Kasumi-1 (cell line): Measurements from ENCODE around the gene DUSP1.
A peak's percentile ranks its signal among the peaks of the same experiment; 100 is the strongest.
"Not testable (repeated sequence)": the region's sequence is repeated elsewhere in the genome, so short reads cannot be mapped to it uniquely, and the experiment has no call there.

ENCODE experiments used
- DNase-seq, 2 experiments: peaks; one replicate each; lab custom pipeline; 2025; lab: John Stamatoyannopoulos, UW

DUSP1 gene, protein sequence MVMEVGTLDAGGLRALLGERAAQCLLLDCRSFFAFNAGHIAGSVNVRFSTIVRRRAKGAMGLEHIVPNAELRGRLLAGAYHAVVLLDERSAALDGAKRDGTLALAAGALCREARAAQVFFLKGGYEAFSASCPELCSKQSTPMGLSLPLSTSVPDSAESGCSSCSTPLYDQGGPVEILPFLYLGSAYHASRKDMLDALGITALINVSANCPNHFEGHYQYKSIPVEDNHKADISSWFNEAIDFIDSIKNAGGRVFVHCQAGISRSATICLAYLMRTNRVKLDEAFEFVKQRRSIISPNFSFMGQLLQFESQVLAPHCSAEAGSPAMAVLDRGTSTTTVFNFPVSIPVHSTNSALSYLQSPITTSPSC

DNA sequence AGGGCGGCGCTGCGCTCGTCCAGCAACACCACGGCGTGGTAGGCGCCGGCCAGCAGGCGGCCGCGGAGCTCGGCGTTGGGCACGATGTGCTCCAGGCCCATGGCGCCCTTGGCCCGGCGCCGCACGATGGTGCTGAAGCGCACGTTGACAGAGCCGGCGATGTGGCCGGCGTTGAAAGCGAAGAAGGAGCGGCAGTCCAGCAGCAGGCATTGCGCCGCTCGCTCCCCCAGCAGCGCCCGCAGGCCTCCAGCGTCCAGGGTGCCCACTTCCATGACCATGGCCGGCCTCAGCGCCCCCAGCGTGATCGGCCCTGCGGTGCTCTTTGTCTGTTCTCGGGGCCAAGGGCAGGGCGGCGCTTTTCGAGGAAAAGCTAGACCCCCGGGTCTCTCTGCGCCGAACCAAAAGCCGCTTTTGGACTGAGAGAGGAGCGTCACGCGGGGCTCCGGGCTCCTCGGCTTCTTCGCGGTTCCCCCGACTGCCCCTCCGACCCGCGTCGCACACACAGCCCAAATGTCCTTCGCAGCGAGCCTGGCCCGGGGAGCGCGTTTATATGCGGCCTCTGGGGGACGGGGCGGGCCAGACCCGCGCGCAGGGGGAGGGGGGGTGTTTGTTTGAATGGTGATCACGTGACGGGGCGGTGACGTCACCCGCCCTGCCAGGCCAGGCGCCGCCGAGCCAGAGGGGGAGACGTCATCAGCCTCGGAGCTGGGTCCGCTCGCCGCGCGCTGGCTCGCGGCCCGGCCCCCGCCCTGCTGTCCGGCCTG is at the start of gene DUSP1:
Gene DUSP1 (minus strand): TSS at position 521 of the 764 bp plus-strand sequence. CDS start 243 bp downstream, at position 278.
- DNase-seq: peak; percentile 78 to 79

DNA sequence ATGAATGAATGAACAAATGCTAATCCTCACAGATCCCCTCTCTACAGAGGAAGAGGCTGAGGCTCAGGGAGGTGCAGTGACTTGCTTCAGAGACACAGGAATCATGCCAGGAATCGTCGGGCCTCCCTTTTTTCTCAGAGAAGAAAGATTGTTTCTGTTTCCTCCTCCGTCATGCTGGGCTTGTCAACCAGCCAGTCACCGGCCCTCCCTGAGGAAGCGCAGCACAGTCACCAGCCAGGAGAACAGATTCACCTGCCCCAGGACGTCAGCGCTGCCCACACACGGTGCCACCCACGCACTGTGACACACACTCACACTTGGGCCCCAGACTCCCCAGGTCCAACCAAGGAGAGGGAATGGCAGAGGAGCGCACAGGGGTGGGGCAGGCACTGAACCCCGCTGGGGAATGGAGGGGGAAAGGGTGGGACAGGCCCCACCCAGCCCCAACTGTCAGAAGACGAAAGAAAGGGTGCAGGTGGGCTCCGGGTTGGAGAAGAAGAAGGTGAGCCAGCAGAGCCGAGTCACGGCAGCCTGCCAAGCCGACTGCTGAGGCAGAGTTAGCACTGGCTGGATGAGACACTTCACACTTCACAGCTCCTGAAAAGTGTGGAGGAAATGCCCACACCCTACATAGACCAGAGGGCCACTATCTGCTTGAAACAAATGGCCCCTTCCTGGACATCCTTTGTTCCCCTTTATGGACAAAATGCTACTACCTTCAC is 49.2 kb upstream of the DUSP1 start:
- DNase-seq: no peak

DNA sequence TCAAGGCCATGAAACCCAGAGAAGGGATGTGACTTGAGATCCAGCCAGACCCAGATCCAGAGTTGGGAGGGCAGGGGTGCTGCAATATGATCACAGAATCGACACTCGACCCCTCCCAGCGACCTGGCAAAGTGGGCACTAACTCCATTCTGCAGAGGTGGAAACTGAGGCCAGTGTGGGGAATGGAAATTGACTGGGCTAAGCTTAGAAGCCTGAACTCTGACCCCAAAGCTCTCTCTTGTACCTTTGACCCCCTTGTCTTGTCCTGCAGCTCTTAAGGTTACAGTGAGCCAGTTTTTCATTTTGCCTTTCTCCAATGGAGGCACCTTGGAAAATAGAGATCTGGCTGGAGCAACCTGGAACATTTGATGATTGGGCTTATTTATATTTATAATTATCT is 48.6 kb upstream of the DUSP1 start:
- no peak for DNase-seq

DNA sequence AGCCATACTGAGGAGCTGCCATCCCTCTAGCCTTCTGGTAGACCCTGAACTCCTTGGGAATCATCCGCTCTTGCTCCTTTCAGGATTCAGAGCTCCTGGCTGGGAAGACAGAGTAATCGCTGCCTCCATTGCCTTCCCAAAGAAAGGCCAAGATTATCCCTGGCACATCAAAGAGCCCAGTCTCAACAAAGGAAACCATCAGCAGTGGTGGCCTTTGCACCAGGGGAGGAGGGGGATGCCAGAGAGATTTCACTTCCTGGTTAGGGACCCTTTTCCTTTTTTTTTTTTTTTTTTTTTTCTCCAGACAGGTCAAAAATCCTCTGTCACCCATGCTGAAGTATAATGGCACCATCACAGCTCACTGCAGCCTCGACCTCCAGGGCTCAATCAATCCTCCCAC is 47.1 kb upstream of the DUSP1 start:
- no peak for DNase-seq

DNA sequence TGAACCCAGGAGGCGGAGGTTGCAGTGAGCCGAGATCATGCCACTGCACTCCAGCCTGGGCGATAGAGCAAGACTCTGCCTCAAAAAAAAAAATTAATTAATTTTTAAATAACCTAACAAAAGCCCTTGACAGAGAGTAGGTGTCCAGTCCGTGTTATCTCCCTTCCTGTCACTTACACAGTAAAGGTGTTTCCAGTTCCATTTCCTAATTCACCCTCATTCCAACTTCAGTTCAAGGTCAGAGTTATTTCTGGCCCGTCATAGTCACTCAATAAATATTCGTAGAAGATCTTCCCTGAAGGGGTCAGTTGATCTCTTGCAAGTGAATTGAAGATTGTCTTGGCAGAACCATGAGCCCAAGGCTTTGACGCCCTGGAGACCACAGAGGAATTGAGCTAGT is 46.7 kb upstream of the DUSP1 start:
- DNase-seq: no peak

DNA sequence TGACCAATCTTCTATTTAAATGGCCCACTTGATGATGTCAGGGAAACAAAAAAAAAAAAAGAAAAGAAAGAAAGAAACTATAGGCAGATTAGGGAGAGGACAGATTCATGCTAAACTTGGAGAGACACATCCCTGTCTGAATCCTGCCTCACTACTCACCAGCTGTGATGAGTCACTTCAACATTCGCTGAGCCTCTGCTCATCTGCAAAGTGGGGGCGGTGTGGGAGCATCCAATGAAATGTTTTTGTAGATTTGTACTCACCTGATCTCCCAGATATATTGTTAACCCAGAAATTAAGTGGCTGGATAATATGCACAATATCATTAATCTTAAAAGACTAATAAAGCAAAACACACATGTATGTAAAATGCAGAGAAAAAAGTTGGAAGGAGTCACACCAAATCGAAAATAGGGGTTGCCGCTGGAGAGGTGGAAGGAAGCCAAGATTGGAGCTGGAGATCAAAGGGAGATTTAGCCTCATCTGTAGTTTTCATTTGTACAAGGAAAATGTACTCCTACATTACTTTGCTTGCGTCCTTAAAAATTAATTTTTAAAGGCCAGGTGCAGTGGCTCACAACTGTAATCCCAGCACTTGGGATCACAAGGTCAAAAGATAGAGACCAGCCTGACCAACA is 46.0 kb upstream of the DUSP1 start:
- DNase-seq: no peak

DNA sequence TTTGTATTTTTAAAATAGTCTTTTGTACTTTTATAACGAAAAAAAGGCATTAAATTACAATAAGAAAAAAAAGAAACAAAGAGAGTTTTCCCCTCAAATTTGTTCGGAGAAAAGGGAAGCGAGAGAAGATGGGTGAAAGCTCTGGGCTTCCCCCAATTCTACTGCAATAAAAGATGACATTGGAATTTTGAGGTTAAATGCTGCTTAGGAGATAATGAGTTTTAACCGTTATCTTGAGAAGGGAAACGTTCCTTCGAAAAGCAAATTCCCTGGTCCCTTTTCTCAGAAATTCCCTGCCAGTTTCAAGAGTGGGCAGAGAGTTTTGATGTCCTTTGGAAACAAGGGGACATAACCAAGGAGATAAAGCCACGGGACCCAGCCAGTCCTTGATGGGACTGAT is 44.6 kb upstream of the DUSP1 start:
- DNase-seq: no peak

DNA sequence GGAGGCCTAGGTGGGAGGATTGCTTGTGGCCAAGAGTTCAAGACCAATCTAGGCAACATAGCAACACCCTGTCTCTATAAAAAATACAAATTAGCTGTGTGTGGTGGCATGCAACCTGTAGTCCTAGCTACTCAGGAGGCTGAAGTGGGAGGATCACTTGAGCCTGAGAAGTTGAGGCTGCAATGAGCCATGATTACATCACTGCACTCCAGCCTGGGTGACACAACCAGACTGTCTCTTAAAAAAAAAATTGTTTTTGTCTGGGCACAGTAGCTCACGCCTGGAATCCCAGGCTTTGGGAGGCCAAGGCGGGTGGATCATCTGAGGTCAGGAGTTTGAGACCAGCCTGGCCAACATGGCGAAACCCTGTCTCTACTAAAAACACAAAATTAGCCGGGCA is 40.0 kb upstream of the DUSP1 start:
- not testable (repeated sequence) for DNase-seq

DNA sequence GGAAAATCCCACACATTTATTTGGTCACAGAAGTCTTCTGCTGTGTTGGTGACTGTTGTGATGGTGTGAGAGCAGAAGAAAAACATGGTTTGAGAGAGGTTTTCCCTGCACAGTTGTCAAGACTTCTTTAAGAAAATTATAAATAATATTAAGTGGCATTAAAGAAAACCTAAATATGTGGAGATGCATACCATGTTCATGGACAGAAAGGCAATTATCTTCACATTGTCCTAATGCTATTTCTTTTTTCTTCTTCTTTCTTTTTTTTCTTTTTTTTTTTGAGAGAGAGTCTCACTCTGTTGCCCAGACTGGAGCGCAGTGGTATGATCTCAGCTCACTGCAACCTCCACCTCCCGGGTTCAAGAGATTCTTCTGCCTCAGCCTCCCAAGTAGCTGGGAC is 38.8 kb upstream of the DUSP1 start:
- DNase-seq: no peak

DNA sequence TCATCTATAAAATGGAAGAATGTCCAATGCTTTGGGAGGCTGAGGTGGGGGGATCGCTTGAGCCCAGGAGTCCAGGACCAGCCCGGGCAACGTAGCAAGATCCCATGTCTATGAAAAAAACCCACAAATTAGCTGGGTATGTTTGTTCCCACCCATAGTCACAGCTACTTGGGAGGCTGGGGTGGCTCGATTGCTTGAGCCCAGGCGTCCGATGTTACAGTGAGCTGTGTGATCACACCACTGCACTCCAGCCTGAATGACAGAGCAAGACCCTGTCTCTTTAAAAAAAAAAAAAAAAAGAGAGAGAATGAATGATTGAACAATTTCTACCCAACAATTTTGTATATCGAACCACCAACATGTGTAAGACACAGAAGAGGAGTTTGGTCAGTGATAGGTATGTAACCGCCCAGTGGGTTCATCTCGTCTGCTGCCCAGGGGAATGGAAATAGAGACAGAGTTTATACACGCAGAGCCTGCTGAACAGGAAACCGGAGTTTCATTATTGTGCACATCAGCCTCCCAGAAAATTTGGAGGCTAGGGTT is 36.8 kb upstream of the DUSP1 start:
- no peak for DNase-seq

DNA sequence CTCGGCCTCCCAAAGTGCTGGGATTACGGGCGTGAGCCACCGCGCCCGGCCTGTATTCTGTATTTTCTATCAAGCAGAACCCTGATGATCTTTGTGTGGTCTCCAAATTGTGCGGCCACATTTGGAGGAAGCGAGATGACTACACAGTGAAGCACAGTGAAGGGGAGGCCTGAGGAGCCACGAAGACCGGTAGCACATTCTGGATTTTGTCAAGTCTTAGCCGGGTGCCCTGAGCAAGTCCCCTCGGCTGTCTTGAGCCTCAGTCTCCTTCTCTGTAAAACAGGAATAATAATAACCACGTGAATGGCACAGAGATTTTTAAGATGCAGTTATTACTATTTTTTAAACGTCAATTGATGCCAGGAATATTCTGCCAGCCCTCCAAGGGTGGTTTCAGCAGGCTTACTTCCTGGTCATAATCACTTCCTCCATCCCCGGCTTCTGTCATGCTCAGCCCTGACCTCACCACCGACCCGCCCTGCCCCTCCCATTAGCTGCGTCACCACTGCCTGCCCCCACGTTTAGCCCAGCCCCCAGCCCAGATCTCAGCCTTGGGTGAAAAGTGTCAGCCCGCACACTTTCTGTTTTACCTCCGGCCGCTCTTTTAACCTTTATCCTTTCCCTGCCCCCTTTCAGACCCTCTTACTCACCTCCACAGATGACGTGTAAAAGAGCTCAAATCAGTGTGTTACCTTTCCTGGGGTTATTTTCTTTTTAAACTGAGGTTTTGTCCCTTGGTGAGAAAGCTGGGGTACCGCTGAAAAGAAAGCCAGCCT is 36.1 kb upstream of the DUSP1 start:
- DNase-seq: no peak

DNA sequence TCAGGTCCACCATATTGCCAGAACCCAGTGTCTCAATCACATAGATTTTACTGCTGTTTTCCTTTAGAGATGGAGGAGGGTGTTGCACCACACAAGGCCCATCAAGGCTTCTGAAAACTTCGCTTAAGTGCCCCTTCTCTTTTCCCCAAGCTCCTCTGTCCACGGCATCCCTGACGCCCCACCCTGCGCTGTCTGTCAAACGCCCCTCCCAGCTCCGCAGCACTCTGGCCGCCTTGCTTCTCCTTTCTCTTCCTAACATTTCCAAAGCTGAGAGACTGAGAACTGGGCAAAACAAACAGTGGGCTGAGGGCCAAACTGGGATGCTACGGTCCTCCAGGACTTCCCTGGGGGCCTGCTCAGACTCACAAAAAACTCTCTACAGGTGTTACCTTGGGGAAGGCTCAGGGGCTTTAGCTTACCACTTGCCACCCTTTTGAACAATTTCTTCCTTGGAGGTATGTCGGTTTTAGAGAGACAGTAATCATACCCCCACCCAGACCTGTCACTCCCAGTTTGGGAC is 34.8 kb upstream of the DUSP1 start:
- no peak for DNase-seq

DNA sequence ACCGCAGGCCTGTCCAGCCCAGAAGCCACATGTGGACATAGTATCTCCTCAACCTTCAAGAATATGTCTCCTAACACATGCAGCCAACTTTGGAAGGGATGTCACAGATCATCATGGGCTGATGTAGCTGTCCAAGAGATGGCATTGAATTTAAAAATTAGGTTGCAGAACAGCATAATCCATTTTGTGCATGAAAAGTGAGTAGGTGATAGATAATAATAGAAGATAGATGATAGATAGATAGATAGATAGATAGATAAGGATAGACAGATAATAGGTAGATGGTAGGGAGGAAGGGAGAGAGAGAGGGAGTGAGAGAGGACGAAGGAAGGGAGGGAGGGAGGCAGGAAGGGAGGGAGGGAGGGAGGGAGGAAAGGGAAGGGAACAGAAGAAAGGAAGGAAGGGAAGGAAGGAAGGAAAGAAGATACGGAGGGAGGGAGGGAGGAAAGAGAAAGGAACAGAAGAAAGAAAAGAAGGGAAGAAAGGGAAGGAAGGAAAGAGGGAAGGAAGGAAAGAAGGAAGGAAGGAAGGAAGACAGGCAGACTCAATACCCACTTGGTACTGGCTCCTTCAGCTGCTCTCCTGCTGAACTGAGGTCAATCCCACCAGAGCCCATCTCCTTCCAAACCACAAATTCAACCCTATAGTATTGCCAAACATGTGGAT is 34.2 kb upstream of the DUSP1 start:
- DNase-seq: no peak

DNA sequence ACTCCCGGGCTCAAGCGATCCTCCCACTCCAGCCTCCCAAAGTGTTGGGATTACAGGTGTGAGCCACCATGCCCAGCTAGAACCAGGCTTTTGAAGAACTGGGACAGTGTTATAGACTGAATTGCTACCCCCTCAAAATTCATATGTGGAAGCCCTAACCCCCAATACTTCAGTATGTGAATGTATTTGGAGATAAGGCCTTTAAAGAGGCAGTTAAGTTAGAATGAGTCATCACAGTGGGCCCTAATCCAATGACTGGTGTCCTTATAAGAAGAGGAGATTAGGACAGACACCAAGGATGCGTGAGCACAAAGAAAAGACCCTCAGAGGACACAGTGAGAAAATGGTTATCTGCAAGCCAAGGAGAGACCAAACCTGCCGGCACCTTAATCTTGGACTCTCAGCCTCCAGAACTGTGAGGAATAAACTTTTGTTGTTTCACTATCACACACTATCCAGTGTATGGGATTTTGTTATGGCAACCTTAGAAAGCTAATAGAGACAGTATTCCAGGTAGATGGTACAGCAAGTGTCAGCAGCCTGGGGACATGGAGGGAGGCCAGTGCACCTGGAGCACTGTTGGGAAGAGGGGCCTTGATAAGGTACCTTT is 31.7 kb upstream of the DUSP1 start:
- no peak for DNase-seq

DNA sequence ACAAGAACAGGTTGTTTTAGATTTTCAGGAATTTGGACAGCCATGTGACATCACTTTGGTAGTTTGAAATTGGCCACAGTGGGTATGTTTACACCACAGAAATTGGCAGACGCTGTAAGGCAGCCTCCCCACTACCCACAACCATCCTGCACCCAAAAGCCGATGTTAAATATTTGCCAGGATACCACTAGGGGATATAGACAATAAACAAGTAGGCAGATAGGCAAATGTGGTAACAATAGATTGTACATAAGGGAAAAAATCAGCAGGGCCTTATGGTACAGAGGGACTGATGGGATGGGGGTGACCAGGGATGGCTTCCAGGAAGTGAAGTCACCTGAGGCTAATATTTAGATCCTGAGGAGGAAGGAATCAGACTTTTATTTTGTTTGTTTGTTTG is 31.1 kb upstream of the DUSP1 start:
- DNase-seq: no peak

DNA sequence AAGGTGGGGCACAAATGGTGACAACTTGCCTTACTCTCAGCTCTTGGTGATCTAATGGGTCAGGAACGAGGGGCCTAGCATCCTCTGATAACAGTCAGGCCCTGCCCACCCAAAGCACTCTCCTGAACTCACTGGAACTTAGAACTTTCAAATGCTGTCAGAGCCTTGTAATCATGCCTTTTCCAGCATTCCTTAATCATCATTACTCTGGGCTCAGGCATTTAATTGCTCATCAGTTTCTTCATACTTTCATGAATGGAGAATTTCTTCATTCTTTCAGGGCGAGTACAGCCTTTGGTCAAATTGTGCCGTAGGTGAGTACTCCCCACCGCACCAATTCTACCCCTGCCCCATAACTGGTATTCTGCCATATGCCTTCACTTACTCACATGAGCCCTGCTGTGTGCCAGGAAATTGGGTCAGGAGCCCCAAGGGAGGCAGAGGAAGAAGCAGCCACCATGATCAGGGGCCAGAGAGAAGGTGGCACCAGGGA is 30.2 kb upstream of the DUSP1 start:
- no peak for DNase-seq

DNA sequence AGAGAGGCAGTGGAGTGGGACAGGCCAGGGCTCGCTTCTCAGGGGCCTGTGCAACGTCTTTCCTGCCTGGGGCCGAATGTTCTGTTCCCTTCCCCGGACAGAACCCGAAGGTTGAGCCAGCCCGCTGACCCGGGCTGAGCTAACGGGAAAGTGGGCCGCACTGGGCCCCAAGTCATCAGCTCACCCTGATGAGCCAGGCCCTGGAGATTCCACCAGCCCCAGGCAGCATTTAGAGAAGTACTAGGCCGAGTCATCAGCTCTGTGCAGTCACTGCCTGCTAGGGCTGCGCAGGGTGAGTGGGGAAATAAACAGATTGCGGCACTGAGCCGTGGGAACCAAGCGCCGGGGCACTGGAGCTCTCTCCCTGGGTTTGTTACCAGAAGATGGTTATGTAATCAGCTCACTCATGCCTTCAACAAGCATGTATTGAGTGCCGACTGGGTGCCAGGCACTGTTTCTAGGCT is 29.1 kb upstream of the DUSP1 start:
- peak; percentile 28 to 32 for DNase-seq

DNA sequence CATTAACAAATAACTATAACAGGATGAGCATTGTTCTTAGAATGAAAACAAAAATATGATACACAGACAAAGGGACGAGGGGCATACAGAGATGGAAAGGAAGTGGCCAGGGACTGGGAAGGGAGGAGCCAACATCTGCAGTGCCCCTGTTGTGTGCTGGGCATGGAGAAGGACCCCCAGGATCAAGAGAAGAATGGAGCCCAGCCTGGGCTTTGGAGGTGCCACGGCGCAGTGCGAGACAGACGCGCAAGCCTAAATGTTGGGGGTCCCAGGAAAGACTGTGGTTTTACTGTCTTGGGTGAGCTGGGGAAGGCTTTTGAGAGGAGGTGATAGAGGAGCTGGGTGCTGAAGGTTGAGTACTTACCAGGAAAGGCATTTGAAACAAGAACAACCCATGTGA is 28.4 kb upstream of the DUSP1 start:
- no peak for DNase-seq

DNA sequence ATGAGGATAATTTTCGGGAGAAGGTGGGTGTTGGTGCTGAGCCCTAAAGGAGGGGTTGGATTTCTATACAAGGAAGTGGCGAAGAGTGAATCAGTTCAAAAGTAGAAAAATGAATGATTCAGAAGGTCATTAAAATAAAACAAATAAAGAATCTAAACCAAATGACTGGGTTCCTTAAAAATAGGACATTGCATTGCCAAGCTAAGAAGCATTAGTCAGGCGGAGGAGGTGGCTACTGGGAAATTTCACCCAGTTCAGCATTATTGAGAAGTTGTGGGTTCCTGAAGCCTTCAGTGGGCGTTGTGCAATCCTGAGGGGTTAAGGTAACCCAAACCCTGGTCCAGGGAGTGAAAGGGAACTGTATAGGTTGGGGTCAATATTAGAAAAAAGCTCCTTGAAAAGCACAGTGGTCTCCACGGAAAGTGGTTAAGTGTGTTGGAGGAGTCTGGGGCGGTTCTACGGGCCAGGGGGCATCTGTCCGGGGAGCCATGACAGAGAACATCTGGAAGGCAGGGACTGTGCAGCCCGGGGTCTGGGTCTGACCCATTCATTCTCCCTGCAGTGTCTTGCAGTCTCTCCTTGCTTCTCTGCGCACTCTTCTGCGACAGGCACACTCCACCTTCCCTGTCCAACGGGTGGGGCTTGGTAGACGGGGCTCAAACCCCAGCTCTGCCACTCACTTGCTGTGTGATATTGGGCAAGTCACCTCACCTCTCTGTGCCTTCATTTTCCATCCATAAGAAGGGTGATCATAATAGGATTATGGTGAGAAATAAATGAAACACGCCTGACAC is 27.6 kb upstream of the DUSP1 start:
- peak; percentile 32 to 36 for DNase-seq
